Esophagus squamous epithelium (tissue), 5 donors: ENCODE measurements around the gene COG2. TPM values are rescaled to one million over a fixed set of nuclear protein-coding genes. Genes with fewer than 3 reads are reported as not detected.
A peak's percentile ranks its signal among the peaks of the same experiment; 100 is the strongest.

Experiments used
- DNase-seq: peaks from one replicate; lab custom pipeline; 2025; lab: John Stamatoyannopoulos, UW
- H3K27ac ChIP-seq, 4 donors: fragments of 200-600 bp; sonication (generic); one replicate each; pipeline ENCODE4 v1.5.1; 2016 to 2019; ENCODE audit warnings: mild to moderate bottlenecking in 1 of 4
- H3K27me3 ChIP-seq, 4 donors: fragments of 200-600 bp; sonication (generic); 1 replicate in 3 of 4; 2 replicates in 1 of 4; pipeline versions ENCODE4 v1.5.1 to v1.6.0; 2017 to 2021; ENCODE audit warnings: antibody characterized with exemption in 1 of 4
- H3K36me3 ChIP-seq, 3 donors: fragments of 200-600 bp; sonication (generic); one replicate each; pipeline ENCODE4 v1.5.1; 2016 to 2019
- H3K4me1 ChIP-seq, 3 donors: fragments of 200-600 bp; sonication (generic); one replicate each; pipeline ENCODE4 v1.5.1; 2017 to 2019
- H3K4me3 ChIP-seq, 4 donors: fragments of 200-600 bp; sonication (generic); 1 replicate in 3 of 4; 2 replicates in 1 of 4; pipeline ENCODE4 v1.5.1; 2016 to 2019; ENCODE audit warnings: mild to moderate bottlenecking in 2 of 4, moderate library complexity in 1 of 4
- H3K9me3 ChIP-seq, 3 donors: fragments of 200-600 bp; sonication (generic); one replicate each; pipeline ENCODE4 v1.5.1; 2016 to 2019
- POLR2A ChIP-seq, 4 donors: fragments of 450-650 bp; IDR thresholded peaks; one replicate each; pipeline ENCODE4 v1.6.1; 2017; ENCODE audit warnings: antibody characterized with exemption in 4 of 4, mild to moderate bottlenecking in 4 of 4, moderate library complexity in 3 of 4
- WGBS, 2 donors: methylation state at CpG; one replicate each; pipeline ENCODE4 v1.1.5; 2018; 5-methylcytosine and 5-hydroxymethylcytosine counted together
- intact Hi-C: fragments of 100-400 bp; cut with DNase I; formaldehyde crosslinking; loops from one replicate; pipeline ENCODE4 v1.15.0; 2022
- total RNA-seq, 4 donors: library from RNA; depleted of rRNA; stranded (reverse); fragments of >200 nt; gene quantifications; one replicate each; pipeline ENCODE4 v1.1.0, GENCODE V29; 2016
- TF ChIP-seq, protein P1 (sequence below), 6 experiments: fragments of 450-650 bp in 4 of 6; fragments of 200-600 bp in 2 of 6; sonication (generic) in 2 of 6; IDR thresholded peaks; one replicate each; pipeline ENCODE4 v1.5.1; 2016 to 2019; ENCODE audit warnings: antibody characterized with exemption in 6 of 6, mild to moderate bottlenecking in 4 of 6, moderate library complexity in 4 of 6
- donor health status: DM: yes; HTN: yes; CAD: no.

The COG2 gene
- total RNA-seq, 4 donors from 2014 or later, result 12.7 to 27.7 (median 18.5) TPM

DNA sequence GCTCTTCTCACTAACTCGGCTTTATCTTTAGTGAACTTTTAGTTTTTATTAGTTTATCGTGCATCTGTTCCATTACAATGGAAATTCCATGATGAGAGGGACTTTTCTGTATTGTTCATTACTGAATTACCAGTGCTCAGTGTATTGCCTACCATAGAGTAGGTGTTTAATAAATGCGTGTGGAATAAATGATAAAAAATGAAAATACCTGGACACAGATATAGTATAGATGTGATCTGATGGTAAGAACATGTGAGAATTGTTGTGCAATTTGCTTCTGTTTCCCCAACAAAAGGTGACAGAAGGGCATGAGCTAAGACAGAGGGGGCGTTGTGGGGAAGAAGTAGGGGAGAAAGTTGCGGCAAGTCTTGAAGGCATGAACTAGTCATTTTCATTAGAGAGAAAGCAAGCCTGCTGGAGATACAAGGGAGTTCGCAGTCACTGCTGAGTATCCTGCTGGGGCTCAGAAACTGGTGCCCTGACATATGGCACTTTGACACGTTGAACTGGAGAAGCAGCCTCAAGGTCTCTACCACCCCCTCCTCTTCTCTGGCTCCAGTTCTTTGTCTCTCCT, 5.6 kb upstream of the COG2 start:
- Histone ChIP-seq H3K4me1 (peaks cover 0 to 2% (median under 1%) of the 10 kb centered on the region in 3 donors), H3K9me3 (no peaks in the 10 kb centered on the region), H3K27ac (no peak overlapping the region), H3K4me3 (no peak overlapping the region), H3K36me3 (no peaks in the 10 kb centered on the region), H3K27me3 (peaks cover 0 to 60% (median 0%) of the 10 kb centered on the region in 4 donors)
- DNase-seq, result no peak
- 61 to 66% methylated on average over 7 of the region's 7 CpGs for WGBS, 2 donors
- intact Hi-C loops, result no loop called here
- TF ChIP-seq, protein P1, sequence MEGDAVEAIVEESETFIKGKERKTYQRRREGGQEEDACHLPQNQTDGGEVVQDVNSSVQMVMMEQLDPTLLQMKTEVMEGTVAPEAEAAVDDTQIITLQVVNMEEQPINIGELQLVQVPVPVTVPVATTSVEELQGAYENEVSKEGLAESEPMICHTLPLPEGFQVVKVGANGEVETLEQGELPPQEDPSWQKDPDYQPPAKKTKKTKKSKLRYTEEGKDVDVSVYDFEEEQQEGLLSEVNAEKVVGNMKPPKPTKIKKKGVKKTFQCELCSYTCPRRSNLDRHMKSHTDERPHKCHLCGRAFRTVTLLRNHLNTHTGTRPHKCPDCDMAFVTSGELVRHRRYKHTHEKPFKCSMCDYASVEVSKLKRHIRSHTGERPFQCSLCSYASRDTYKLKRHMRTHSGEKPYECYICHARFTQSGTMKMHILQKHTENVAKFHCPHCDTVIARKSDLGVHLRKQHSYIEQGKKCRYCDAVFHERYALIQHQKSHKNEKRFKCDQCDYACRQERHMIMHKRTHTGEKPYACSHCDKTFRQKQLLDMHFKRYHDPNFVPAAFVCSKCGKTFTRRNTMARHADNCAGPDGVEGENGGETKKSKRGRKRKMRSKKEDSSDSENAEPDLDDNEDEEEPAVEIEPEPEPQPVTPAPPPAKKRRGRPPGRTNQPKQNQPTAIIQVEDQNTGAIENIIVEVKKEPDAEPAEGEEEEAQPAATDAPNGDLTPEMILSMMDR (IDR thresholded peaks at IDR 0.05), result no peak
- no peak for TF ChIP-seq POLR2A (IDR thresholded peaks at IDR 0.05)

DNA sequence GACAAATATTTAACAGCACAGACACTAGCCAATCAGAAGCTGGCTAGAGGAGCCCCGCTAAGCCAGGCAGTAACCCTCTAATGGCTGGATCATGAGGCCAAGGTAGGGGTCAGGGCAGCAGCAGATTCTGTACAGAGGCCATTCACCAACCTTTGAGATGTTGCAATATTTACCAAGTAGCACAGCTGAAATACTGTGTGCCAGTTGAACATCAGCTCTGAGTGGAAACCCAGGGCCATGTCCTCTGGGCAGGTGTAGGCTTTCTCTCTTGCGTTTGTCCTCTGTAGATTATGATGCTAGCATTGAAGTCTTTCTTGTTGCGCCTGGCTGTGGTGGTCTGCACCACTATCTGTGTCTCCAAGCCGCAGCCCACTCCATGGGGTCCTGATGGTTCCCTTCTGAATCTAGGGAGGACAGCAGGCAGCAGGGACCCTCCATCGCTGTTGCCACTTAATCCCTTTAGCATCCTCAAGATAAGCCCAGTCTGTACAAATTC, 2.5 kb upstream of the COG2 start:
- DNase-seq, result no peak
- Histone ChIP-seq H3K9me3 (no peaks in the 10 kb centered on the region), H3K27me3 (peaks cover 0 to 47% (median 0%) of the 10 kb centered on the region in 4 donors), H3K36me3 (no peaks in the 10 kb centered on the region), H3K4me3 (no peak overlapping the region), H3K27ac (no peak overlapping the region), H3K4me1 (peaks cover 8 to 27% (median 20%) of the 10 kb centered on the region in 3 donors)
- intact Hi-C loops, result no loop called here
- TF ChIP-seq, protein P1 (IDR thresholded peaks at IDR 0.05), result no peak
- no peak for TF ChIP-seq POLR2A (IDR thresholded peaks at IDR 0.05)
- 82 to 83% methylated on average over 5 of the region's 5 CpGs for WGBS, 2 donors

DNA sequence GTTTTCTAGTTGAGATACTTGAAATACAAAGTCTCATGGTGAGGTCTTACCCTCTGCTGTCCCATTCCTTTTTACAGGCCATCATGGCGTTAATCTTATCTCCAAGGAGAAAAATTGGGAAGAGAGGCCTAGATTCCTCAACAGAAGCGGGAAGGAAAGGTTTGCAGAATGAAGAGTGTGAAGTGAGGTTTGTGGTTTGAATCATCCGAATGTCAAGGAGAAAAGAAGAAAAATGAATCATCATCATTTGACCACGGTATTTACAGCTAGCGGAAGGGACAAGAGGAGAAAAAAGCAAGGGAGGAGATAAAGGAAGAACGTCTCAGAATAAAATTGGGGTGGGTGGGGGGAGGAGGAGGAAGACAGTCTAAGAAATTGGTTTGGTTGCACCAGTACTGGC, 935 bp upstream of the COG2 start:
- no peak for DNase-seq
- TF ChIP-seq, protein P1 (IDR thresholded peaks at IDR 0.05), result no peak
- TF ChIP-seq POLR2A (IDR thresholded peaks at IDR 0.05), result no peak
- no peak overlapping the region for H3K27ac ChIP-seq
- no peak overlapping the region for H3K4me3 ChIP-seq
- peaks cover 0 to 38% (median 0%) of the 10 kb centered on the region in 4 donors for H3K27me3 ChIP-seq
- WGBS, 2 donors, result 53 to 63% methylated on average over 6 of the region's 6 CpGs
- peaks cover 8 to 34% (median 20%) of the 10 kb centered on the region in 3 donors for H3K4me1 ChIP-seq
- intact Hi-C loops, result no loop called here
- H3K9me3 ChIP-seq, result no peaks in the 10 kb centered on the region
- H3K36me3 ChIP-seq, result peaks cover 0 to 7% (median 0%) of the 10 kb centered on the region in 3 donors

DNA sequence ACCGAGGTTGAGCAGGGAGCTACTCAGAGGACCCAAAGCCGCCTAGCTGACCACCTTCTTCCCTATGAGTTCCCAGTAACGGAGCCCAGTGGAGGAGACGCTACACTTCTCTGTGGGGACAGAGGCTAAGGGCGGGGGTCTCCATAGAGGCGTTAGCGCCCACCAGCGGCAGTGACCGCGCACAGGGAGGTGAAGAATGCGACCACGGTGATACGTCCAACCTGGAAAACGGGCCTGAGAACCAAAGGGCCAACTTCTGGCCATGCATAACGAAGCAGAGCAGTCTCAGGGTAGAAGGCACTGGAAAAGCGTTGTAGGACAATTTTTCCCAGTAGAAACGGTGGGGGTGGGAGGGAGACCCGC, 400 bp upstream of the COG2 start:
- intact Hi-C loops, result no loop called here
- no peak for TF ChIP-seq POLR2A (IDR thresholded peaks at IDR 0.05)
- TF ChIP-seq, protein P1 (IDR thresholded peaks at IDR 0.05), result no peak
- 18 to 19% methylated on average over 10 to 11 of the region's 18 CpGs for WGBS, 2 donors

DNA sequence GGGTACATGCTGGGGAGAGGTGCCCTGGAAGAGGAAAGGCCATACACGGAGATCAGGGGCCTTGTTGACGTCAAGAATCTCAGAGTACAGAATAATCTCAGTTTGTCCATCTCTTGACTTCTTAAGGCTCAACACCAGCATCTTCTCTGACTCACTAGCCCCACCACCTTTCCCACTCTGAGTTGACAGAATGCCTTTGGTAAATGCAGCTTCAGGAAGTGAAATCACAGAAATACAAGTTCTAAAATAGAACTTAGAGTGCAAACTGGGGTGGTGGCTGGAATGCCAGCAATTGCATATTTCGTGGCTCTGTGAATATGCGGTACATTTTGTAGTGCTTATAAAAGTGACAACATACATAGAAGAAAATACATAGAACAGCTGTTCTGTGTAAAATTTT, 1.6 kb downstream of the COG2 start:
- intact Hi-C loops, result no loop called here

More for the DNA sequence above, 400 bp upstream of the COG2 start:
- peaks cover 0 to 32% (median 0%) of the 10 kb centered on the region in 4 donors for H3K27me3 ChIP-seq
- H3K36me3 ChIP-seq, result peaks cover 0 to 13% (median 0%) of the 10 kb centered on the region in 3 donors
- no peaks in the 10 kb centered on the region for H3K9me3 ChIP-seq
- H3K27ac ChIP-seq, result peak overlapping the region in 1 of 4 donors; percentile 87
- peaks cover 8 to 34% (median 20%) of the 10 kb centered on the region in 3 donors for H3K4me1 ChIP-seq
- DNase-seq, result no peak
- peak overlapping the region in 3 of 4 donors; percentile 71 to 86 (median 81) for H3K4me3 ChIP-seq

More for the DNA sequence above, 1.6 kb downstream of the COG2 start:
- no peak overlapping the region for H3K27ac ChIP-seq
- TF ChIP-seq POLR2A (IDR thresholded peaks at IDR 0.05), result no peak
- TF ChIP-seq, protein P1 (IDR thresholded peaks at IDR 0.05), result no peak
- peaks cover 0 to 14% (median 0%) of the 10 kb centered on the region in 3 donors for H3K36me3 ChIP-seq
- H3K27me3 ChIP-seq, result peaks cover 0 to 14% (median 0%) of the 10 kb centered on the region in 4 donors
- peaks cover 8 to 34% (median 20%) of the 10 kb centered on the region in 3 donors for H3K4me1 ChIP-seq
- H3K9me3 ChIP-seq, result no peaks in the 10 kb centered on the region
- 61 to 69% methylated on average over 4 of the region's 4 CpGs for WGBS, 2 donors
- DNase-seq, result no peak
- H3K4me3 ChIP-seq, result peak overlapping the region in 1 of 4 donors; percentile 81
